Retinal pigment epithelial cell (primary cell): ENCODE measurements around the gene MAGEA11.

Experiments
- DNase-seq: peaks from one replicate; pipeline ENCODE4 v3.0.0-alpha.2; 2010; ENCODE audit warnings: low read depth
- H3K4me3 ChIP-seq: 2 replicates; pipeline ENCODE4 v1.5.1; 2011; ENCODE audit warnings: mild to moderate bottlenecking, low read length, control low read depth, moderate library complexity
- CTCF ChIP-seq: conservative IDR thresholded peaks from 2 replicates; pipeline ENCODE4 v1.5.1; 2011; ENCODE audit warnings: low read depth, low read length, control low read depth, inconsistent platforms

Gene MAGEA11

GRCh38 chrX:149707147-149707901, 4.5 kb upstream of the MAGEA11 start:
- no peak overlapping the region for H3K4me3 ChIP-seq
- DNase-seq, result no peak
- no peak for TF ChIP-seq CTCF

- TF ChIP-seq CTCF, result no peak
- no peak overlapping the region for H3K4me3 ChIP-seq
- no peak for DNase-seq
Observed at GRCh38 chrX:149712831-149713230, 971 bp downstream of the MAGEA11 start.

GRCh38 chrX:149713279-149714050, 1.6 kb downstream of the MAGEA11 start:
- no peak for TF ChIP-seq CTCF
- no peak for DNase-seq
- no peak overlapping the region for H3K4me3 ChIP-seq

GRCh38 chrX:149715468-149715867, 3.6 kb downstream of the MAGEA11 start:
- DNase-seq, result no peak
- TF ChIP-seq CTCF, result no peak
- H3K4me3 ChIP-seq, result no peak overlapping the region

GRCh38 chrX:149716632-149717031, 4.8 kb downstream of the MAGEA11 start:
- DNase-seq, result no peak
- H3K4me3 ChIP-seq, result no peak overlapping the region
- TF ChIP-seq CTCF, result no peak

- no peak for DNase-seq
- TF ChIP-seq CTCF, result no peak
- H3K4me3 ChIP-seq, result no peak overlapping the region
Observed at GRCh38 chrX:149717803-149718202, 5.9 kb downstream of the MAGEA11 start.

- no peak overlapping the region for H3K4me3 ChIP-seq
- no peak for DNase-seq
- no peak for TF ChIP-seq CTCF
Observed at GRCh38 chrX:149718757-149719156, 6.9 kb downstream of the MAGEA11 start.
